SK-N-MC (cell line): Measurements from ENCODE around the gene TMEM259.

Source experiments
- EZH2 ChIP-seq: fragments of 200-600 bp; sonication (generic); IDR thresholded peaks from one replicate; pipeline ENCODE4 v1.6.1; 2017; ENCODE audit warnings: antibody characterized with exemption
- FOXP2 ChIP-seq: optimal IDR thresholded peaks from 2 replicates; pipeline ENCODE3; 2011; ENCODE audit warnings: mild to moderate bottlenecking, moderate library complexity; ENCODE audit not compliant: insufficient read depth; ENCODE audit errors: extremely low read length, control extremely low read depth
- POLR2AphosphoS5 ChIP-seq: IDR thresholded peaks from 2 replicates; pipeline ENCODE4 v1.6.1; 2012; ENCODE audit warnings: mild to moderate bottlenecking, low read depth, low read length, borderline replicate concordance

DNA sequence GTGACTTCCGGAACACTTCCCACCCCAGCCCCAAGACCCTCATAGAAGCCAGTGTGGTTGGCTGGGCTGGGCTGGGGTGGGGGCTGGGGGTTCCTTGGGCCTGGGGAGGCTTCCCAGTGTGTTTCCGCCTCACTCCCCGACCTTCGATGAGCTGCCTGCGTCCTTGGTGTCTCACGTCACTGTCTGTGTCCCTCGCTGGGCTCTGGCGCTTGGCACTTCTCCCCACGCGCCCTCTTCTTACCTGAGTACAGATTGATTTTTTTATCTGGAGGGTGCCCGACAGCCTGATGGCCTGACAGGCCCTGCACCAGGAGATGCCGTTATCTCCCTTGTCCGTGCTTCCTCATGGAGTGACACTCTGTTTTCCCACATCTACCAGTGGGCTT, 28.3 kb downstream of the TMEM259 start:
- TF ChIP-seq POLR2AphosphoS5: no peak
- no peak for TF ChIP-seq EZH2
- TF ChIP-seq FOXP2: no peak
